ENCODE data around the gene ENPP3. TPM values are rescaled to one million over a fixed set of nuclear protein-coding genes. Genes with fewer than 3 reads are reported as not detected.

ENPP3 gene
- total and polyA plus RNA-seq, 2 of the 13 experiments (the other 11 are each of a cell fraction or from before 2014, with no cell fraction given), result 40.0 to 75.4 TPM

DNA sequence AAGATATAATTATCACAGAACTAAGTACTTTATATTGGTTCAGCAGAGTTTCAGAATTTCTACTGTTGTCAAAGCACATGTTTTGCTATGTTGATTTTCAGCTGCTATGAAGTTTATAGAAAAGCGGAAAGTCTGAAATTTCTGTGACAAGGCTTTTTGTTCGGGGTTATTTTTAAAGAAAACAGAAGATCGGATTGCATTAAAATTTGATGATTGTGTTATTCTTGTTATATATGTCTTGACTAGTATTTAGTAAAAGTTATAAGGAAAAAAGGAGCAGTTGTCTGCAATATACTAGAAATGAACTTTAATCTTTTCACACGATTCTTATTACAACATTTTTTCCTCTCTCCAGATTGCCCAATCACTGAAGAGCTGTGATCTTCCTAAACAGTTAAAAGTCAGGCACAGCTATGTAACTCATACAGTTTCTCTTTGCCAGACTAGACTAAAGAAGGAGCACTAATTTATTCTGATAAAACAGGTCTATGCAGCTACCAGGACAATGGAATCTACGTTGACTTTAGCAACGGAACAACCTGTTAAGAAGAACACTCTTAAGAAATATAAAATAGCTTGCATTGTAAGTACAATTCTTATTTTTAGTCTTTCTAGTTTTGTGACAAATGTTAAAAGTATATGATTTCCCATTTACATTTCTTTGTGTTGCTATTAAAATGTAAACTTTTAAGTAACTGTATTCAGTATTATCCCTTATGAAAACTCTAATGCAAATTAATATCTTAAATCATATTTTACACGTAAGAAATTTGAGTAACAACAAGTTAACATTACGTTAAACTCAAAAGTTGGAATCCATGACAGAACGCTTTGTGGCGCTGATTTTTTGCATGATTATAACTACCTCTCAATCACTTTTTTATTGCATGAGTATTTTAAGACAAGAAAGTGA, at the start of gene ENPP3 (continued):
- TF ChIP-seq, protein P1, sequence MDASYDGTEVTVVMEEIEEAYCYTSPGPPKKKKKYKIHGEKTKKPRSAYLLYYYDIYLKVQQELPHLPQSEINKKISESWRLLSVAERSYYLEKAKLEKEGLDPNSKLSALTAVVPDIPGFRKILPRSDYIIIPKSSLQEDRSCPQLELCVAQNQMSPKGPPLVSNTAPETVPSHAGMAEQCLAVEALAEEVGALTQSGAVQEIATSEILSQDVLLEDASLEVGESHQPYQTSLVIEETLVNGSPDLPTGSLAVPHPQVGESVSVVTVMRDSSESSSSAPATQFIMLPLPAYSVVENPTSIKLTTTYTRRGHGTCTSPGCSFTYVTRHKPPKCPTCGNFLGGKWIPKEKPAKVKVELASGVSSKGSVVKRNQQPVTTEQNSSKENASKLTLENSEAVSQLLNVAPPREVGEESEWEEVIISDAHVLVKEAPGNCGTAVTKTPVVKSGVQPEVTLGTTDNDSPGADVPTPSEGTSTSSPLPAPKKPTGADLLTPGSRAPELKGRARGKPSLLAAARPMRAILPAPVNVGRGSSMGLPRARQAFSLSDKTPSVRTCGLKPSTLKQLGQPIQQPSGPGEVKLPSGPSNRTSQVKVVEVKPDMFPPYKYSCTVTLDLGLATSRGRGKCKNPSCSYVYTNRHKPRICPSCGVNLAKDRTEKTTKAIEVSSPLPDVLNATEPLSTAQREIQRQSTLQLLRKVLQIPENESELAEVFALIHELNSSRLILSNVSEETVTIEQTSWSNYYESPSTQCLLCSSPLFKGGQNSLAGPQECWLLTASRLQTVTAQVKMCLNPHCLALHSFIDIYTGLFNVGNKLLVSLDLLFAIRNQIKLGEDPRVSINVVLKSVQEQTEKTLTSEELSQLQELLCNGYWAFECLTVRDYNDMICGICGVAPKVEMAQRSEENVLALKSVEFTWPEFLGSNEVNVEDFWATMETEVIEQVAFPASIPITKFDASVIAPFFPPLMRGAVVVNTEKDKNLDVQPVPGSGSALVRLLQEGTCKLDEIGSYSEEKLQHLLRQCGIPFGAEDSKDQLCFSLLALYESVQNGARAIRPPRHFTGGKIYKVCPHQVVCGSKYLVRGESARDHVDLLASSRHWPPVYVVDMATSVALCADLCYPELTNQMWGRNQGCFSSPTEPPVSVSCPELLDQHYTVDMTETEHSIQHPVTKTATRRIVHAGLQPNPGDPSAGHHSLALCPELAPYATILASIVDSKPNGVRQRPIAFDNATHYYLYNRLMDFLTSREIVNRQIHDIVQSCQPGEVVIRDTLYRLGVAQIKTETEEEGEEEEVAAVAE (CRISPR knock-in tag; IDR thresholded peaks at IDR 0.05; ENCODE audit: borderline replicate concordance), result no peak
- no peak for TF ChIP-seq NFKB2 (CRISPR knock-in tag; IDR thresholded peaks at IDR 0.05; ENCODE audit: borderline replicate concordance)
- no peak for TF ChIP-seq ZNF674 (CRISPR knock-in tag; IDR thresholded peaks at IDR 0.05; ENCODE audit: low read depth)
- TF ChIP-seq ZNF841 (CRISPR knock-in tag; IDR thresholded peaks at IDR 0.05; ENCODE audit: borderline replicate concordance), result no peak
- no peak for TF ChIP-seq TBP (CRISPR knock-in tag; IDR thresholded peaks at IDR 0.05)
- no peak for TF ChIP-seq NFE2 (CRISPR knock-in tag; IDR thresholded peaks at IDR 0.05)
- peak; percentile 41; the same call in 1 of the 2 replicates for TF ChIP-seq CREM (IDR thresholded peaks at IDR 0.05)
- no peak for TF ChIP-seq CREM (CRISPR knock-in tag; IDR thresholded peaks at IDR 0.05)
- TF ChIP-seq ZNF224 (CRISPR knock-in tag; IDR thresholded peaks at IDR 0.05), result no peak
- peak; percentile 56; the same call in 1 of the 2 replicates for TF ChIP-seq FOXA3 (CRISPR knock-in tag; IDR thresholded peaks at IDR 0.05)
- no peak for TF ChIP-seq ZNF564 (CRISPR knock-in tag; IDR thresholded peaks at IDR 0.05)
- TF ChIP-seq ZNF761 (CRISPR knock-in tag; conservative IDR thresholded peaks at IDR 0.05), result no peak
- TF ChIP-seq, protein P2, sequence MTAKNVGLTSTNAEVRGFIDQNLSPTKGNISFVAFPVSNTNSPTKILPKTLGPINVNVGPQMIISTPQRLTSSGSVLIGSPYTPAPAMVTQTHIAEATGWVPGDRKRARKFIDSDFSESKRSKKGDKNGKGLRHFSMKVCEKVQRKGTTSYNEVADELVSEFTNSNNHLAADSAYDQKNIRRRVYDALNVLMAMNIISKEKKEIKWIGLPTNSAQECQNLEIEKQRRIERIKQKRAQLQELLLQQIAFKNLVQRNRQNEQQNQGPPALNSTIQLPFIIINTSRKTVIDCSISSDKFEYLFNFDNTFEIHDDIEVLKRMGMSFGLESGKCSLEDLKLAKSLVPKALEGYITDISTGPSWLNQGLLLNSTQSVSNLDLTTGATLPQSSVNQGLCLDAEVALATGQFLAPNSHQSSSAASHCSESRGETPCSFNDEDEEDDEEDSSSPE (CRISPR knock-in tag; IDR thresholded peaks at IDR 0.05), result 0 out of 2 replicates have a peak, but pooled peaks have one; percentile 8
- TF ChIP-seq, protein P3, sequence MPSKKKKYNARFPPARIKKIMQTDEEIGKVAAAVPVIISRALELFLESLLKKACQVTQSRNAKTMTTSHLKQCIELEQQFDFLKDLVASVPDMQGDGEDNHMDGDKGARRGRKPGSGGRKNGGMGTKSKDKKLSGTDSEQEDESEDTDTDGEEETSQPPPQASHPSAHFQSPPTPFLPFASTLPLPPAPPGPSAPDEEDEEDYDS (CRISPR knock-in tag; IDR thresholded peaks at IDR 0.05), result peak; percentile 99
- no peak for TF ChIP-seq ZKSCAN1 (IDR thresholded peaks at IDR 0.05; ENCODE audit: low read length)
- no peak for TF ChIP-seq PRMT3 (CRISPR knock-in tag; IDR thresholded peaks at IDR 0.05; ENCODE audit: borderline replicate concordance, low read depth)
- no peak for TF ChIP-seq ZNF232 (CRISPR knock-in tag; IDR thresholded peaks at IDR 0.05; ENCODE audit: borderline replicate concordance)
- no peak for TF ChIP-seq MZF1 (CRISPR knock-in tag; IDR thresholded peaks at IDR 0.05; ENCODE audit: borderline replicate concordance)
- 0 out of 2 replicates have a peak, but pooled peaks have one; percentile 54 for TF ChIP-seq MBD4 (IDR thresholded peaks at IDR 0.05; ENCODE audit: borderline replicate concordance, low read length)
